Brain pericyte (primary cell): Measurements from ENCODE around the gene ZNF594.
"Not testable (repeated sequence)": the region's sequence is repeated elsewhere in the genome, so short reads cannot be mapped to it uniquely, and the experiment has no call there.

Source experiments
- DNase-seq: peaks from one replicate; pipeline ENCODE4 v3.0.0-alpha.2; 2012; ENCODE audit warnings: low read depth, low spot score

The ZNF594 gene

DNA sequence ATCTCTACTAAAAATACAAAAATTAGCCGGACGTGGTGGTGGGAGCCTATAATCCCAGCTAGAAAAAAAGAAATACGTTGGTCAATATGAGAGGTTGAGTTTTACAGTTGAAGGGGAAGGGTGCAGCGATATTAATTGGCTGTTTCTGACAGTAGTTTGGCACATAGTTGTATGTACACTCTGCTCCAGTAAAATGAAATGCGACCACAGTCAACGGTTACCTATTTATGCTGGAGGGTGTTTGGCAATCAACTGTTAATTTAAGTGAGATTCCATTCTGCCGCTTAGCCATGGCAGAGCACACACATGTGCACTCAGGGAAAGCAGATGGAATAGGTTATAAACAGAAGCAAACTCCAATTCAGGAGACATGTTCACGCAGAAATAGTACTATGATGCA lies 9.3 kb upstream of the ZNF594 start:
- no peak for DNase-seq

DNA sequence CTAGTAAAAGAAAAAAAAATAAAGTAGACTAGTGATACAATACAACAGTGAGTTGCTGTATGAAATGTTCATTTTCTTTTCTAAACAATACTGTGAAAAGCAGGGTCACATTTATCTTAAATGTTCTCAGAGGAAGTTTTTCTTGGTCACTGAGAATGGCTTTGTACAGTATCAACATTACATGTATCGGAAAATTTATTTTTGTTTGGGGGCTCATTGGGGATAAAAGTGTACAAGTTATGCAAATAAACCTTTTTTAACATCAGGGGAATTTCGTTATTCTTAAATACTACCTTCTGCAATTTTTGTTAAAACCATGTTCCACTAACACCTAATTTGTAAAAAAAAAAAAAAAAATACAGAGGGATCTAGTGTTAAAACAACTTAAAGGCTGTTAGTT lies 8.7 kb upstream of the ZNF594 start:
- no peak for DNase-seq

DNA sequence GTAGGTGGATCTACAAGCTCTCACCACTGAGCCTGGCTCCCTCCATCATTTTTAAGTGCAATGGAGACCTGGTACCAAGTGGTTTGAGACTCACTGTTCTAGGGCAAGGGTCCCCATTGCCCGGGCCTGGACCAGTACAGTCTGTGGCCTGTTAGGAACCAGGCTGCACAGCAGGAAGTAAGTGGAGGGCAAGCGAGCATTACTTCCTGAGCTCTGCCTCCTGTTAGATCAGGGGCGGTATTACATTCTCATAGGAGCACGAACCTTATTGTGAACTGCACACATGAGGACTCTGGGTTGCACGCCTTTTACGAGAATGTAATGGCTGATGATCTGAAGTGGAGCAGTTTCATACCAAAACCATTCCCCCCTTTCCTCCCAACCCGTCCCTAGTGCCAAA lies 6.8 kb upstream of the ZNF594 start:
- no peak for DNase-seq

DNA sequence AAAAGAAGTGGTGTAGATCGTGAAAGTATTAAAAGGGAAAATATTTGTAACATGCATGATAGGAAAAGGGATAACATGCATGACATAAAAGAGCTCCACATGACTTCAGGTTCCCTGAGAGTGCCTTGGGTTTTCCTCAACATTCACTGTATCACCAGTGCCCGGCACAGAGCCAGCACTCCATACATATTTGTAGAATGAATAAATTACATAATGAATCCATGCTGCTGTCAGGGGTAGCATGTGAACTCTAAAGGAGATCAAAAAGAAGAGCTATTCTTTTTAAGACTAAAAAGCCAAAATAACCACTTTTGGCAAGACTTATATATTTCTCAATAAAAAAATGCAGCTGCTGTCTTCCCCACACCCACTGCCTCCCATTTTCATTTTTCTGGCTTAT lies 2.7 kb upstream of the ZNF594 start:
- no peak for DNase-seq

- DNase-seq, result no peak
These were observed 7.4 kb downstream of the ZNF594 start for GRCh38 chr17:5184288-5184687.

GRCh38 chr17:5183410-5183793 lies 8.3 kb downstream of the ZNF594 start:
- no peak for DNase-seq

DNA sequence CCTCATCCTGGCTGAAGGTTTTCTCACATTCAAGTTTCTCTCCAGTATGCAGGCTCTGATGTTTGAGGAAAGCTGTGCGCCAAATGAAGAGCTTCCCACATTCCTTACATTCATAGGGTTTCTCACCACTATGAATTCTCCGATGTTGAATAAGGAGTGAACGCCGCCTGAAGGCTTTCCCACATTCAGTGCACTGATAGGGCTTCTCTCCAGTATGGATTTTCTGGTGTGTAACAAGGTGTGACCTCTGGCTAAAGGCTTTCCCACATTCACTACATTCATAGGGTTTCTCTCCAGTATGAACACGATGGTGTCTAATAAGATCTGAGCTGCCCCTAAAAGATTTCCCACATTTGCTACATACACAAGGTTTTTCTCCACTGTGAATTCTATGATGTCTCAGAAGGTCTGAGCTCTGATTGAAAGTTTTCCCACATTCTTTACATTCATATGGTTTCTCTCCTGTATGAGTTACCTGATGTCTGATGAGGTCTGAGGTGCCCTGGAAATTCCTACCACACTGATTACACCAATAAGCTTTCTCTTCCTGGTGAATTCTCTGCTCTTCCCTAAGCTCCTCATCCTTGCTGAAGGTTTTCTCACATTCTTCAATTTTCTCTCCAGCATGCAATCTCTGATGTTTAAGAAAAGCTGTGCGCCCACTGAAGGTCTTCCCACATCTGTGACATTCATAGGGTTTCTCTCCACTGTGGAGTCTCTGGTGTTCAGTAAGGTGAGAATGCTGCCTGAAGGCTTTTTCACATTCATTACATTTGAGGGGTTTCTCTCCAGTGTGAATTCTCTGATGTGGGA lies 8.9 kb downstream of the ZNF594 start:
- DNase-seq, result no peak

DNA sequence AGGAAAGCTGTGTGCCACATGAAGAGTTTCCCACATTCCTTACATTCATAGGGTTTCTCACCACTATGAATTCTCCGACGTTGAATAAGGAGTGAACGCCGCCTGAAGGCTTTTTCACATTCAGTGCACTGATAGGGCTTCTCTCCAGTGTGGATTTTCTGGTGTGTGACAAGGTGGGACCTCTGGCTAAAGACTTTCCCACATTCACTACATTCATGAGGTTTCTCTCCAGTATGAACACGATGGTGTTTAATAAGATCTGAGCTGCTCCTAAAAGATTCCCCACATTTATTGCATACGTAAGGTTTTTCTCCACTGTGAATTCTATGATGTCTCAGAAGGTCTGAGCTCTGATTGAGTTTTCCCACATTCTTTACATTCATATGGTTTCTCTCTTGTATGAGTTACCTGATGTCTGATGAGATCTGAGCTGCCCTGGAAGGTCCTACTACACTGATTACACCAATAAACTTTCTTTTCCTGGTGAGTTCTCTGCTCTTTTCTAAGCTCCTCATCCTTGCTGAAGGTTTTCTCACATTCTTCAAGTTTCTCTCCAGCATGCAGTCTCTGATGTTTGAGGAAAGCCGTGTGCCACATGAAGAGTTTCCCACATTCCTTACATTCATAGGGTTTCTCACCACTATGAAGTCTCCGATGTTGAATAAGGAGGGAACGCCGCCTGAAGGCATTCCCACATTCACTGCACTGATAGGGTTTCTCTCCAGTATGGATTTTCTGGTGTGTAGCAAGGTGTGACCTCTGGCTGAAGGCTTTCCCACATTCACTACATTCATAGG lies 10.0 kb downstream of the ZNF594 start:
- no peak for DNase-seq

- no peak for DNase-seq
These were observed 12.7 kb downstream of the ZNF594 start for GRCh38 chr17:5179003-5179402.

DNA sequence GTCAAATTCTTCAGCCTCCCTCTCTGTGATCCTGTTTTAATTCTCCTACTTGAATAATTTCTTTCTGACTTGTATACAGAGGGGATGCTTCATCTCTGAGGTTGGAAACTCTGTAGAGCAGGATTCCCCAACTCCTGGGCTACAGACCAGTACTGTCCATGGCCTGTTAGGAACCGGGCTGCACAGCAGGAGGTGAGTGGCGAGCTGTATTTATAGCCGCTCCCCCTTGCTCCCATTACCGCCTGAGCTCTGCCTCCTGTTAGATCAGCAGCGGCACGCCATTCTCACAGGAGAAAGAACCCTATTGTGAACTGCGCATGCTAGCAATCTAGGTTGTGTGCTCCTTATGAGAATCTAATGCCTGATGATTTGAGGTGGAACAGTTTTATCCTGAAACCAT lies 16.6 kb downstream of the ZNF594 start:
- DNase-seq, result not testable (repeated sequence)

- DNase-seq, result not testable (repeated sequence)
These were observed 25.7 kb downstream of the ZNF594 start for GRCh38 chr17:5165791-5166564.

DNA sequence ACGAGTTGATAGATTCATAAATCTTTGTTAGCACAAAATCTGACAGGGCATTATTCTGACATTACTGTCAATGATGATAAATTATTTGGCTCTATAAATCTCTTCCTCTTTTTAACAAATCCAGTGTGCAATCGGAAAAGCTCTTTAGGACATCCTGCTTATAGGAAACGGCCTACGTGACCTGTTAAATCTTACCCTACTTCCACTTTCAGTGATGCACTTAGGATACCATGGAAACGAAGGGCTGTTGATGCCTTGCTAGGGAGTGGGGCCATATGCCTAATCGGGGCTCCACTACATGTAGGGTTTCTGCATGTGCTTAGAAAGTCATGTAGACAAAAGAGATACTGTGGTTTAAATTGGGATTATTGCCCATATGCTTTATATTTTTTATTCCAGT lies 27.2 kb downstream of the ZNF594 start:
- no peak for DNase-seq

GRCh38 chr17:5161793-5162192 lies 29.9 kb downstream of the ZNF594 start:
- not testable (repeated sequence) for DNase-seq

DNA sequence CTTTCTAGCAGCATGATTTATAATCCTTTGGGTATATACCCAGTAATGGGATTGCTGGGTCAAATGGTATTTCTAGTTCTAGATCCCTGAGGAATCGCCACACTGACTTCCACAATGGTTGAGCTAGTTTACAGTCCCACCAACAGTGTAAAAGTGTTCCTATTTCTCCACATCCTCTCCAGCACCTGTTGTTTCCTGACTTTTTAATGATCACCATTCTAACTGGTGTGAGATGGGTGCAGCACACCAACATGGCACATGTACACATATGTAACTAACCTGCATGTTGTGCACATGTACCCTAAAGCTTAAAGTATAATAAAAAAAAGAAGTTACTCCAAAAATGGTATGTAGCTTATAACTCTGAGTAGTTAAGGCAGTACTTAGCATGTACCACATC lies 31.0 kb downstream of the ZNF594 start:
- DNase-seq, result not testable (repeated sequence)

DNA sequence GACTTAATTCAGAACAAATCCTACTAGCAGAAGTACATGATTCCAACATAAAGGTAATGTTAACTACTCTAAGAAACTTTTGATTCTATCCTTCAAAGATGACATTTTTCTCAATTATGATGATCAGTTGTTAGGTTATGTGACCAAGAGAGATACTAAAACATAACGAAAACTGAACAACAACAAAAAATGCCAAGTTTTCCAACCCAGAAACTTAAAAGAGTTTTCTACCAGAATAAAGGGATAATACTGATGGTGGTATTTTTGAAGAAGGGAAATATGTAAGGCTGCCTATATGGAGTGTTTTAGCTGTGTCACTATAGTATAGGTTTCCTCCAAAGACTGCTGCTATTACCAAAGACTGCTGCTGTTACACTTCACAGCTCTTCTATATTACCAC lies 45.5 kb downstream of the ZNF594 start:
- not testable (repeated sequence) for DNase-seq

DNA sequence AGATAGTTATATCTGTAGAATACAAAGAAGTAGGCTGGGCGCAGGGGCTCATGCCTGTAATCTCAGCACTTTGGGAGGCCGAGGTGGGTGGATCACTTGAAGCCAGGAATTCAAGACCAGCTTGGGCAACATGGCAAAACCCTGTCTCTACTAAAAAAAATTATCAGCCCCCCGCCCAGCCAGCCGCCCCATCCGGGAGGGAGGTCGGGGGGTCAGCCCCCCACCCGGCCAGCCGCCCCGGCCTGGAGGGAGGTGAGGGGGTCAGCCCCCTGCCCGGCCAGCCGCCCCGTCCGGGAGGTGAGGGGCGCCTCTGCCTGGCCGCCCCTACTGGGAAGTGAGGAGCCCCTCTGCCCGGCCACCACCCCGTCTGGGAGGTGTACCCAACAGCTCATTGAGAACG lies 48.8 kb downstream of the ZNF594 start:
- DNase-seq, result not testable (repeated sequence)

DNA sequence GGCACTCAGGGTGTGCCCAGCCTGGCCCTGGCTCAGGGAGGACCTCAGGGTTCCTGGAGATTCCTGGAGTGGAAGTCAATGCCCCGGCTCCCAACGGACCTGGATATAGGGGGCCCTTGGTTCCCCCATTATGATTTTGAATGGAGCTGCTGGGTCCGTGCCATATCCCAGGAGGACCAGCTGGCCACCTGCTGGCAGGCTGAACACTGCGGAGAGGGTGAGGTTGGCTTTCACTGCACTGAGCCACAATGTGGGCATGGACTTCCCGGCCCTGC lies 52.3 kb downstream of the ZNF594 start:
- no peak for DNase-seq

DNA sequence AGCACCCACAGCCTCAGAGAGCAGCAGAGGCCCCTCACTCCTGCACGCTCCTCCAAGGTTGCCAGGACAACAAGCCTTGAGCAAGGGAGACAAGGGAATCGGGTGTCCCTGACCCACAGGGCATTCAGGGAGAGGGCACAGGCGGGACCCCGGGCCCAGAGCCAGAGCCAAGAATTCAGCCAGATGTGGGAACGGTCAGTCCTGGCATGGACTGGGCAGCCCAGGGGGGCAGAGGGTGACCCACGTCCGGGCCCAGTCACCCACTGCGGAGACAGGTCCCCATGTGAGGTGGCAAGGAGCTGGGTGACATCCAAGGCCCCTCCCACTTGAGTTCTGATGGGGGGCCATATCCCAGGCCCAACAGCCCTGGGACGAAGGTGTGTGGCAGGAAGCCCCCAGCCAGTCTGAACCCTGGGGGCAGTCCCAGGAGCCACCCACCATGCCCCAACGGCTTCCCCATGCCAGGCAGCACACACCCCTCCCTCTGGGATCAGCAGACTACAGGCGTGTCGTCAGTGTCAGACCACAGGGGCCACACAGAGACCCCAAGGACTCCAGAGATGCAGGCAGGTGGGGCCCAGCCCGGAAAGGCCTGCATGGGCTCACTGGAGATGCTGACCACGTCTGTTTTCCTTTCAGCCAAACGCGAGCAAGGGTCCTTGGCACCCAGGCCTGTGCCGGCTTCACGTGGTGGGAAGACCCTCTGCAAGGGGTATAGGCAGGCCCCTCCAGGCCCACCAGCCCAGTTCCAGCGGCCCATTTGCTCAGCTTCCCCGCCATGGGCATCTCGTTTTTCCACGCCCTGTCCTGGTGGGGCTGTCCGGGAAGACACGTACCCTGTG lies 52.8 kb downstream of the ZNF594 start:
- DNase-seq, result no peak

GRCh38 chr17:5138198-5138544 lies 53.5 kb downstream of the ZNF594 start:
- not testable (repeated sequence) for DNase-seq

- not testable (repeated sequence) for DNase-seq
These were observed 54.0 kb downstream of the ZNF594 start for GRCh38 chr17:5137511-5138197.
